ENCODE measurements around the gene WDTC1.
"Not testable (repeated sequence)": the region's sequence is repeated elsewhere in the genome, so short reads cannot be mapped to it uniquely, and the experiment has no call there.

Gene WDTC1, protein sequence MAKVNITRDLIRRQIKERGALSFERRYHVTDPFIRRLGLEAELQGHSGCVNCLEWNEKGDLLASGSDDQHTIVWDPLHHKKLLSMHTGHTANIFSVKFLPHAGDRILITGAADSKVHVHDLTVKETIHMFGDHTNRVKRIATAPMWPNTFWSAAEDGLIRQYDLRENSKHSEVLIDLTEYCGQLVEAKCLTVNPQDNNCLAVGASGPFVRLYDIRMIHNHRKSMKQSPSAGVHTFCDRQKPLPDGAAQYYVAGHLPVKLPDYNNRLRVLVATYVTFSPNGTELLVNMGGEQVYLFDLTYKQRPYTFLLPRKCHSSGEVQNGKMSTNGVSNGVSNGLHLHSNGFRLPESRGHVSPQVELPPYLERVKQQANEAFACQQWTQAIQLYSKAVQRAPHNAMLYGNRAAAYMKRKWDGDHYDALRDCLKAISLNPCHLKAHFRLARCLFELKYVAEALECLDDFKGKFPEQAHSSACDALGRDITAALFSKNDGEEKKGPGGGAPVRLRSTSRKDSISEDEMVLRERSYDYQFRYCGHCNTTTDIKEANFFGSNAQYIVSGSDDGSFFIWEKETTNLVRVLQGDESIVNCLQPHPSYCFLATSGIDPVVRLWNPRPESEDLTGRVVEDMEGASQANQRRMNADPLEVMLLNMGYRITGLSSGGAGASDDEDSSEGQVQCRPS

DNA sequence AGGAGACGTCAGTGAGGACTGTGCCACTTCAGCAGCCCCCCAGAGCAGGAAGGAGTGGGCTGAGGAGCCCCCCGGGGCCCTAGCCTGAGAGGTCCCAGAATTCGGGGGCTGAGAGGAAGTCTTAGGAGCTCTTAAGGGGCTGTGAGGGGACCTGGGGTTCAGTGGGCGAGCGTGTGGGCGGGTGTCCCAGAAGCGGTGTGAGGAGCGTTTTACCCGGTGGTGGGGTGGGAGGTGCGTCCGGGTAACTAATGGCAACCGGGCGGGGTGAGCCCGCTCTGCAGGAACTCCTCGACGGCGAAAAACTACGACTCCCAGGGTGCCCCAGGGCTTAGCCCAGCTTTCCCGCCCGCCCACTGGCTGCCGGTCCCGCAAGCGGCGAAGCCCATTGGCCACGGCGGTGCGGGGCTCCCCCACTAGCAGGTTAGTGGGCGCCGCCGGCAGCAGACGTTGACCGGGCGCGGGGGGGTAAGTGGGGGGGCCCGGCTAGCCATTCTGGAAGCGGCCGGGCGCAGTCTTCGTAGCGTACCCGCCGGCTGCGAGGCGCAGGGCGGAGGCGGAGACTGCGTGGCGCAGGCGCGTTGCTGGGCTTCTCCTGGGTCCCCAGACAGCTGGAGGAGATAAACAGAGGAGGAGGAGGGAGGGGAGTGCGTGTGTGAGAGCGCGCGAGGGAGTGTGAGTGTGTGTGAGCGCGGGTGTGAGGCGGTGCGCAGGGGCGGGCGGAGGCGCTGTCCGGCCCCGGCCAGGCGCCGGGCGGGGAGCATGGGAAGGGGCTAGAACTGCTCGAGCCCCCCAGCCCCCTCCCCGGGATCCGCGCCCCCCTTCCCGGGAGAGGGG lies at the start of gene WDTC1:
WDTC1 (plus strand) TSS at position 584 of the 834 bp plus-strand sequence. CDS start 26,423 bp downstream, outside the sequence.
- peak within 1 kb of the TSS; percentile 64 for H3K4me3 ChIP-seq (ENCODE audit: low read depth, low read length)
- TF ChIP-seq, protein P1, sequence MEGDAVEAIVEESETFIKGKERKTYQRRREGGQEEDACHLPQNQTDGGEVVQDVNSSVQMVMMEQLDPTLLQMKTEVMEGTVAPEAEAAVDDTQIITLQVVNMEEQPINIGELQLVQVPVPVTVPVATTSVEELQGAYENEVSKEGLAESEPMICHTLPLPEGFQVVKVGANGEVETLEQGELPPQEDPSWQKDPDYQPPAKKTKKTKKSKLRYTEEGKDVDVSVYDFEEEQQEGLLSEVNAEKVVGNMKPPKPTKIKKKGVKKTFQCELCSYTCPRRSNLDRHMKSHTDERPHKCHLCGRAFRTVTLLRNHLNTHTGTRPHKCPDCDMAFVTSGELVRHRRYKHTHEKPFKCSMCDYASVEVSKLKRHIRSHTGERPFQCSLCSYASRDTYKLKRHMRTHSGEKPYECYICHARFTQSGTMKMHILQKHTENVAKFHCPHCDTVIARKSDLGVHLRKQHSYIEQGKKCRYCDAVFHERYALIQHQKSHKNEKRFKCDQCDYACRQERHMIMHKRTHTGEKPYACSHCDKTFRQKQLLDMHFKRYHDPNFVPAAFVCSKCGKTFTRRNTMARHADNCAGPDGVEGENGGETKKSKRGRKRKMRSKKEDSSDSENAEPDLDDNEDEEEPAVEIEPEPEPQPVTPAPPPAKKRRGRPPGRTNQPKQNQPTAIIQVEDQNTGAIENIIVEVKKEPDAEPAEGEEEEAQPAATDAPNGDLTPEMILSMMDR (IDR thresholded peaks at IDR 0.05; ENCODE audit: low read depth, low read length, missing control alignments): no peak
- in situ Hi-C loops (cut with HindIII; ENCODE audit: low sequenced_read_pairs): no loop called here
- DNase-seq (ENCODE audit: low read depth): peak; percentile 92

GRCh38 chr1:27184665-27185064 lies 49.8 kb upstream of the WDTC1 start:
- not testable (repeated sequence) for H3K4me3 ChIP-seq (ENCODE audit: low read depth, low read length)

GRCh38 chr1:27192039-27192529 lies 42.3 kb upstream of the WDTC1 start:
- in situ Hi-C loops (cut with HindIII; ENCODE audit: low sequenced_read_pairs): no loop called here
- H3K4me3 ChIP-seq (ENCODE audit: low read depth, low read length): no peak overlapping the region
- TF ChIP-seq, protein P1 (IDR thresholded peaks at IDR 0.05; ENCODE audit: low read depth, low read length, missing control alignments): no peak
- no peak for DNase-seq (ENCODE audit: low read depth)

More at GRCh38 chr1:27184665-27185064, 49.8 kb upstream of the WDTC1 start:
- not testable (repeated sequence) for DNase-seq (ENCODE audit: low read depth)
- in situ Hi-C loops (cut with HindIII; ENCODE audit: low sequenced_read_pairs): loop anchor here (5.0 to 10.0 kb wide), 2 partner anchors 42 to 60 kb away; no protein-coding TSS in a partner anchor

DNA sequence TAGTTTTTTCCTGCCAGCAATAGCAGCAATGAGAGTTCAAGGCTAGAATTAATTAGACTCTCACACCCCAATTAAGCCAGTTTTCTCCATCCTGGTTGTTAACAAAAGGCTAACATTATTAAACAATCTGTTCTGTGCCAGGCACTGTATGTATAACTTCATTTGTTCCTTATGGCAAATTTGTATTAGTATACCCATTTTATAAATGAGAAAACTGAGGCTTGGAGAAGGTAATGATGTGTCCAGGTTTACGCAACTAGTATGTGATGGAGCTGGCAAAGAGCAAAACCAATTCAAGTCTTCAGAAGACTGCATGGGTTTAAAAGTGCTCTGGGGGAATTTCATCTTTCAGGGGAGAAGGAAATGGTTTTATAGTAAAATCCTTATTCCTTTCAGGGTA lies 41.2 kb upstream of the WDTC1 start:
- in situ Hi-C loops (cut with HindIII; ENCODE audit: low sequenced_read_pairs): no loop called here
- TF ChIP-seq, protein P1 (IDR thresholded peaks at IDR 0.05; ENCODE audit: low read depth, low read length, missing control alignments): no peak
- no peak for DNase-seq (ENCODE audit: low read depth)
- H3K4me3 ChIP-seq (ENCODE audit: low read depth, low read length): no peak overlapping the region

- in situ Hi-C loops (cut with HindIII; ENCODE audit: low sequenced_read_pairs): no loop called here
- no peak overlapping the region for H3K4me3 ChIP-seq (ENCODE audit: low read depth, low read length)
- TF ChIP-seq, protein P1 (IDR thresholded peaks at IDR 0.05; ENCODE audit: low read depth, low read length, missing control alignments): no peak
- no peak for DNase-seq (ENCODE audit: low read depth)
Measured at GRCh38 chr1:27201295-27201694, 33.1 kb upstream of the WDTC1 start.

- in situ Hi-C loops (cut with HindIII; ENCODE audit: low sequenced_read_pairs): no loop called here
- DNase-seq (ENCODE audit: low read depth): no peak
- TF ChIP-seq, protein P1 (IDR thresholded peaks at IDR 0.05; ENCODE audit: low read depth, low read length, missing control alignments): no peak
- H3K4me3 ChIP-seq (ENCODE audit: low read depth, low read length): no peak overlapping the region
Measured at GRCh38 chr1:27203946-27204345, 30.5 kb upstream of the WDTC1 start.

- DNase-seq (ENCODE audit: low read depth); in situ Hi-C loops (cut with HindIII; ENCODE audit: low sequenced_read_pairs); H3K4me3 ChIP-seq (ENCODE audit: low read depth, low read length): not testable (repeated sequence)
Measured at GRCh38 chr1:27207238-27207637, 27.2 kb upstream of the WDTC1 start.

DNA sequence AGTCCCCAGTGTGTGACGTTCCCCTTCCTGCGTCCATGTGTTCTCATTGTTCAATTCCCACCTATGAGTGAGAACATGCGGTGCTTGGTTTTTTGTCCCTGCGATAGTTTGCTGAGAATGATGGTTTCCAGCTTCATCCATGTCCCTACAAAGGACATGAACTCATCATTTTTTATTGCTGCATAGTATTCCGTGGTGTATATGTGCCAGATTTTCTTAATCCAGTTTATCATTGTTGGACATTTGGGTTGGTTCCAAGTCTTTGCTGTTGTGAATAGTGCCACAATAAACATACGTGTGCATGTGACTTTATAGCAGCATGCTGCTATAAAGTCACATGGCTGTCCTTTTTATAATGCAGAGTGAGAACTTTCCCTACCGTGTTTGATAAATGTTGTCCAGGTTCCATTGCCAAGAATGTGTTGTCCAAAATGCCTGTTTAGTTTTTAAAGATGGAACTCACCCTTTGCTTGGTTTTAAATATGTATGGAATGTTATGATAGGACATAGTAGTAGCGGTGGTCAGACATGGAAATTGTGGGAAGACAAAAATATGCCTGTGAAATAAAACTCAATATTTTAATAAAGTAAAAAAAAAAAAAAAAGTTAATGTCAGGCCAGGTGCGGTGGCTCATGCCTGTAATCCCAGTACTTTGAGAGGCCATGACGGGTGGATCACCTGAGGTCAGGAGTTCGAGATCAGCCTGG lies 26.1 kb upstream of the WDTC1 start:
- H3K4me3 ChIP-seq (ENCODE audit: low read depth, low read length); DNase-seq (ENCODE audit: low read depth); in situ Hi-C loops (cut with HindIII; ENCODE audit: low sequenced_read_pairs): not testable (repeated sequence)
